IMR-90 (cell line): Measurements from ENCODE around the gene INTS6L.

Source experiments
- BHLHE40 ChIP-seq: fragments of 150-350 bp; IDR thresholded peaks from 2 replicates; pipeline ENCODE4 v1.6.1; 2016; ENCODE audit warnings: mild to moderate bottlenecking, low read depth, low read length
- CTCF ChIP-seq: conservative IDR thresholded peaks from 2 replicates; pipeline ENCODE4 v1.5.1; 2012; ENCODE audit warnings: mild to moderate bottlenecking, low read depth, low read length, improper control_type of control experiment
- POLR2A ChIP-seq: IDR thresholded peaks from 2 replicates; pipeline ENCODE4 v1.6.1; 2012; ENCODE audit warnings: mild to moderate bottlenecking, low read depth, low read length
- RCOR1 ChIP-seq: IDR thresholded peaks from 2 replicates; pipeline ENCODE4 v1.6.1; 2012; ENCODE audit warnings: mild to moderate bottlenecking, low read length, improper control_type of control experiment; ENCODE audit not compliant: insufficient replicate concordance
- SMC3 ChIP-seq: fragments of 150-350 bp; IDR thresholded peaks from 2 replicates; pipeline ENCODE4 v1.6.1; 2016; ENCODE audit warnings: low read depth, mild to moderate bottlenecking, antibody characterized with exemption, low read length, moderate library complexity
- USF2 ChIP-seq: fragments of 150-350 bp; IDR thresholded peaks from 2 replicates; pipeline ENCODE4 v1.6.1; 2017; ENCODE audit warnings: mild to moderate bottlenecking, antibody characterized with exemption, low read length, low read depth

GRCh38 chrX:135528756-135529155 lies 8.3 kb downstream of the INTS6L start:
- TF ChIP-seq CTCF (no peak), POLR2A (no peak), BHLHE40 (no peak), USF2 (no peak), RCOR1 (no peak), SMC3 (no peak)
